H1 (cell line): ENCODE data around the gene ITGA3. TPM values are rescaled to one million over a fixed set of nuclear protein-coding genes. Genes with fewer than 3 reads are reported as not detected.
A peak's percentile ranks its signal among the peaks of the same experiment; 100 is the strongest.

Experiments
- CTCF ChIA-PET: fragments of 300-600 bp; sonication (Branson Sonifier 250); formaldehyde crosslinking; loops from one replicate; lab custom pipeline; 2021; ENCODE audit not compliant: partially characterized antibody; lab: Charles Lee
- POLR2A ChIA-PET: fragments of 300-600 bp; sonication (Branson Sonifier 250); formaldehyde crosslinking; loops from one replicate; lab custom pipeline; 2021; ENCODE audit warnings: inconsistent platforms; ENCODE audit not compliant: partially characterized antibody; lab: Charles Lee
- DNase-seq, 2 experiments: peaks; one replicate each; pipeline versions ENCODE4 v3.0.0 to v3.0.0-alpha.2; 2010 to 2022; ENCODE audit warnings: low spot score in 2 of 2, low read depth in 1 of 2, mixed read lengths in 1 of 2
- FAIRE-seq: peaks from 2 replicates; lab custom pipeline; 2011; peaks lifted over from hg19 to GRCh38; lab: Jason Lieb, UNC
- H2AFZ ChIP-seq: 2 replicates; pipeline ENCODE4 v1.8.1; 2012; ENCODE audit warnings: low read length, inconsistent platforms
- H2AK5ac ChIP-seq: 2 replicates; pipeline ENCODE4 v1.6.1; 2013; ENCODE audit warnings: low read depth, low read length
- H2BK120ac ChIP-seq: replicated peaks from 2 replicates; pipeline ENCODE3; 2013; ENCODE audit warnings: low read depth, low read length, inconsistent platforms
- H2BK12ac ChIP-seq: 2 replicates; pipeline ENCODE4 v1.6.1; 2013; ENCODE audit warnings: low read depth, low read length
- H2BK15ac ChIP-seq: 2 replicates; pipeline ENCODE4 v1.6.1; 2013; ENCODE audit warnings: low read length
- H2BK20ac ChIP-seq: 2 replicates; pipeline ENCODE4 v1.6.1; 2013; ENCODE audit warnings: low read length
- H2BK5ac ChIP-seq: 2 replicates; pipeline ENCODE4 v1.6.1; 2013; ENCODE audit warnings: low read depth, low read length
- H3K14ac ChIP-seq: 2 replicates; pipeline ENCODE4 v1.6.1; 2013; ENCODE audit warnings: inconsistent platforms; ENCODE audit not compliant: insufficient read length
- H3K18ac ChIP-seq: 2 replicates; pipeline ENCODE4 v1.6.1; 2013; ENCODE audit warnings: low read length; ENCODE audit errors: extremely low read depth
- H3K23ac ChIP-seq: 2 replicates; pipeline ENCODE4 v1.6.1; 2013; ENCODE audit warnings: inconsistent platforms; ENCODE audit not compliant: insufficient read length
- H3K23me2 ChIP-seq: 2 replicates; pipeline ENCODE4 v1.6.1; 2013; ENCODE audit warnings: low read depth, low read length
- H3K27ac ChIP-seq: 2 replicates; pipeline ENCODE4 v1.6.1; 2011; ENCODE audit warnings: low read depth, low read length, inconsistent platforms
- H3K27me3 ChIP-seq, 4 experiments: replicated peaks in 1 of 4; 1 replicate in 1 of 4; 2 replicates in 3 of 4; pipeline versions ENCODE4 v1.6.1 to v1.8.1; 2011 to 2013; ENCODE audit warnings: low read length in 3 of 4, mild to moderate bottlenecking in 3 of 4, inconsistent platforms in 2 of 4, mixed read lengths in 2 of 4, moderate library complexity in 1 of 4; ENCODE audit not compliant: control insufficient read depth in 3 of 4, insufficient read depth in 3 of 4; ENCODE audit errors: extremely low read depth in 1 of 4
- H3K36me3 ChIP-seq, 4 experiments: 2 replicates each; pipeline versions ENCODE4 v1.6.1 to v1.8.1; 2011 to 2013; ENCODE audit warnings: mild to moderate bottlenecking in 4 of 4, low read length in 3 of 4, moderate library complexity in 2 of 4, control low read depth in 1 of 4, inconsistent platforms in 1 of 4; ENCODE audit not compliant: insufficient read depth in 4 of 4, control insufficient read depth in 2 of 4
- H3K4ac ChIP-seq: replicated peaks from 2 replicates; pipeline ENCODE3; 2013; ENCODE audit warnings: low read length, low read depth, mixed read lengths, inconsistent platforms; ENCODE audit not compliant: insufficient read length
- H3K4me1 ChIP-seq, 4 experiments: replicated peaks in 1 of 4; 1 replicate in 1 of 4; 2 replicates in 3 of 4; pipeline versions ENCODE4 v1.6.1 to v1.8.1; 2011 to 2013; ENCODE audit warnings: low read length in 3 of 4, inconsistent platforms in 2 of 4, mixed read lengths in 1 of 4; ENCODE audit not compliant: insufficient read depth in 4 of 4, control insufficient read depth in 3 of 4
- H3K4me2 ChIP-seq, 2 experiments: 2 replicates each; pipeline versions ENCODE4 v1.6.1 to v1.8.1; 2011 to 2013; ENCODE audit warnings: low read depth in 2 of 2, low read length in 2 of 2, control low read depth in 1 of 2, inconsistent platforms in 1 of 2, mild to moderate bottlenecking in 1 of 2; ENCODE audit not compliant: insufficient read depth in 1 of 2
- H3K4me3 ChIP-seq, 4 experiments: fragments of 200-600, 300-600 bp in 1 of 4; sonication (generic), shearing (Covaris generic), sonication (Bioruptor Twin) in 1 of 4; 2 replicates each; pipeline versions ENCODE4 v1.5.1 to v1.8.1; 2011 to 2016; ENCODE audit warnings: low read length in 4 of 4, low read depth in 3 of 4, control low read depth in 2 of 4, inconsistent platforms in 2 of 4, mild to moderate bottlenecking in 2 of 4, mixed read lengths in 1 of 4, moderate library complexity in 1 of 4; ENCODE audit not compliant: insufficient read depth in 2 of 4; ENCODE audit errors: extremely low read depth in 1 of 4
- H3K56ac ChIP-seq: replicated peaks from 2 replicates; pipeline ENCODE3; 2013; ENCODE audit warnings: low read depth, mild to moderate bottlenecking, mixed read lengths, low read length, inconsistent platforms; ENCODE audit not compliant: insufficient read length
- H3K79me1 ChIP-seq: 2 replicates; pipeline ENCODE4 v1.6.1; 2013; ENCODE audit warnings: low read depth, low read length, control low read depth
- H3K79me2 ChIP-seq, 2 experiments: 2 replicates each; pipeline versions ENCODE4 v1.6.1 to v1.8.1; 2012 to 2013; ENCODE audit warnings: low read length in 2 of 2, mild to moderate bottlenecking in 2 of 2, inconsistent platforms in 1 of 2; ENCODE audit not compliant: insufficient read depth in 2 of 2, control insufficient read depth in 1 of 2
- H3K9ac ChIP-seq, 4 experiments: replicated peaks in 1 of 4; 1 replicate in 1 of 4; 2 replicates in 3 of 4; pipeline versions ENCODE4 v1.6.1 to v1.8.1; 2011 to 2013; ENCODE audit warnings: low read depth in 3 of 4, low read length in 3 of 4, control low read depth in 2 of 4, mild to moderate bottlenecking in 2 of 4, moderate library complexity in 2 of 4, inconsistent platforms in 1 of 4; ENCODE audit errors: extremely low read depth in 1 of 4
- H3K9me3 ChIP-seq, 2 experiments: 2 replicates each; pipeline versions ENCODE4 v1.6.1 to v1.8.1; 2012 to 2013; ENCODE audit warnings: mild to moderate bottlenecking in 2 of 2, moderate library complexity in 2 of 2, control low read depth in 1 of 2, inconsistent platforms in 1 of 2, low read depth in 1 of 2, low read length in 1 of 2, mixed read lengths in 1 of 2; ENCODE audit not compliant: insufficient read depth in 2 of 2
- H4K20me1 ChIP-seq, 2 experiments: replicated peaks in 1 of 2; 2 replicates each; pipeline versions ENCODE3 to v1.8.1; 2011 to 2013; ENCODE audit warnings: inconsistent platforms in 2 of 2, low read length in 2 of 2, mild to moderate bottlenecking in 1 of 2; ENCODE audit not compliant: insufficient read depth in 2 of 2, control insufficient read depth in 1 of 2
- H4K5ac ChIP-seq: 2 replicates; pipeline ENCODE4 v1.6.1; 2013; ENCODE audit warnings: low read length, low read depth, mixed read lengths, inconsistent platforms; ENCODE audit not compliant: insufficient read length
- H4K8ac ChIP-seq: 2 replicates; pipeline ENCODE4 v1.8.0; 2013; ENCODE audit warnings: mild to moderate bottlenecking, moderate library complexity, low read length, inconsistent platforms; ENCODE audit not compliant: insufficient read depth; ENCODE audit errors: extremely low read depth
- H4K91ac ChIP-seq: replicated peaks from 2 replicates; pipeline ENCODE3; 2013; ENCODE audit warnings: low read length, mixed read lengths, inconsistent platforms; ENCODE audit not compliant: insufficient read length
- NANOG ChIP-seq: IDR thresholded peaks from 2 replicates; pipeline ENCODE4 v1.6.1; 2011; ENCODE audit warnings: low read length, low read depth, mild to moderate bottlenecking, inconsistent platforms; ENCODE audit not compliant: insufficient read depth, poor library complexity, severe bottlenecking
- TAF7 ChIP-seq: optimal IDR thresholded peaks from 2 replicates; pipeline ENCODE3; 2011; ENCODE audit warnings: low read depth, mild to moderate bottlenecking, inconsistent platforms, low read length, moderate library complexity, borderline replicate concordance
- ZNF274 ChIP-seq: IDR thresholded peaks from 2 replicates; pipeline ENCODE4 v1.7.0; 2012; ENCODE audit warnings: low read length, borderline replicate concordance; ENCODE audit errors: extremely low read depth
- WGBS, 2 experiments: shearing (Covaris generic) in 1 of 2; methylation state at CpG; one replicate each; pipeline versions ENCODE4 v1.1.6 to v1.1.7; 2013 to 2015; ENCODE audit warnings: low lambda C conversion rate in 2 of 2, mixed read lengths in 2 of 2, inconsistent platforms in 1 of 2, low coverage in 1 of 2, missing lambda C conversion rate in 1 of 2; ENCODE audit not compliant: insufficient replicate concordance in 2 of 2, insufficient coverage in 1 of 2, insufficient read length in 1 of 2; ENCODE audit errors: extremely low coverage in 1 of 2, missing lambda C conversion rate in 1 of 2; 5-methylcytosine and 5-hydroxymethylcytosine counted together
- polyA plus RNA-seq, 7 experiments: library from polyadenylated mRNA; depleted of rRNA in 3 of 7; stranded (reverse) in 5 of 7; unstranded in 2 of 7; fragments of >200 nt in 5 of 7; fragments of 200-250 nt in 2 of 7; gene quantifications; 1 replicate in 5 of 7; 2 replicates in 1 of 7; 4 replicates in 1 of 7; pipeline versions ENCODE4 v1.2.1 to v1.2.3, GENCODE V29; 2011 to 2013; ENCODE audit warnings: missing spikeins in 2 of 7, mixed read lengths in 2 of 7
- total RNA-seq: library from RNA; stranded (reverse); fragmentation: NEBNext Ultra II Directional; extraction: Animal tissue kit (Norgen Biotek cat#: 25700); gene quantifications from 2 replicates; pipeline ENCODE4 v1.2.1, GENCODE V29; 2021

Gene ITGA3
- total and polyA plus RNA-seq, 2 of the 8 experiments (the other 6 are each of a cell fraction or from before 2014, with no cell fraction given): 24.0 to 24.2 TPM

- DNase-seq (no peak), FAIRE-seq (no peak)
- POLR2A ChIA-PET: no interaction called here
- no peak overlapping the region for H3K4ac ChIP-seq
- H3K79me2 ChIP-seq: no peaks in the 10 kb centered on the region
- peaks cover 0 to 8% (median 1%) of the 10 kb centered on the region in 4 experiments; a peak in 4 of 7 replicates for H3K27me3 ChIP-seq
- H2BK5ac ChIP-seq: no peak overlapping the region
- H4K8ac ChIP-seq: peak overlapping the region; percentile 1; the same call in 1 of the 2 replicates
- H2BK20ac ChIP-seq: no peak overlapping the region
- H2AK5ac ChIP-seq: no peak overlapping the region
- no peak overlapping the region for H2BK15ac ChIP-seq
- H3K9ac ChIP-seq: no peak overlapping the region
- H3K56ac ChIP-seq: no peak overlapping the region
- no peak overlapping the region for H3K18ac ChIP-seq
- H2AFZ ChIP-seq: no peak overlapping the region
- CTCF ChIA-PET: interaction anchor here (1.4 to 21.6 kb wide), 7 partner anchors 12 to 41 kb away, joined by 3 to 299 read pairs (median 13); partner anchors contain the start of genes PDK2 and PPP1R9B
- H3K23ac ChIP-seq: no peak overlapping the region
- H3K79me1 ChIP-seq: no peaks in the 10 kb centered on the region
- whole genome bisulfite sequencing, 2 experiments: 90% methylated on average over 12 of the region's 16 CpGs; no CpG with 5 or more reads in 1 of the 2 experiments
- H3K23me2 ChIP-seq: peaks cover 4% of the 10 kb centered on the region; the same call in 1 of the 2 replicates
- no peak overlapping the region for H2BK120ac ChIP-seq
- H3K4me1 ChIP-seq: peaks cover 8 to 34% (median 22%) of the 10 kb centered on the region in 4 experiments
- no peak overlapping the region for H3K4me3 ChIP-seq
- no peak overlapping the region for H4K91ac ChIP-seq
- H4K5ac ChIP-seq: no peak overlapping the region
- TF ChIP-seq TAF7: no peak
- no peak for TF ChIP-seq NANOG
- no peak for TF ChIP-seq ZNF274
- H3K36me3 ChIP-seq: peaks cover 3 to 13% (median 12%) of the 10 kb centered on the region in 4 experiments; a peak in 5 of 8 replicates
- no peak overlapping the region for H3K27ac ChIP-seq
- H3K14ac ChIP-seq: no peak overlapping the region
- H3K4me2 ChIP-seq: no peak overlapping the region
- H2BK12ac ChIP-seq: no peak overlapping the region
- peaks cover 0 to 6% of the 10 kb centered on the region in 2 experiments for H4K20me1 ChIP-seq
- no peaks in the 10 kb centered on the region for H3K9me3 ChIP-seq
Measured at GRCh38 chr17:50135316-50136095, 79.6 kb downstream of the ITGA3 start.
